ENCODE data around the gene AIFM1.

DNA sequence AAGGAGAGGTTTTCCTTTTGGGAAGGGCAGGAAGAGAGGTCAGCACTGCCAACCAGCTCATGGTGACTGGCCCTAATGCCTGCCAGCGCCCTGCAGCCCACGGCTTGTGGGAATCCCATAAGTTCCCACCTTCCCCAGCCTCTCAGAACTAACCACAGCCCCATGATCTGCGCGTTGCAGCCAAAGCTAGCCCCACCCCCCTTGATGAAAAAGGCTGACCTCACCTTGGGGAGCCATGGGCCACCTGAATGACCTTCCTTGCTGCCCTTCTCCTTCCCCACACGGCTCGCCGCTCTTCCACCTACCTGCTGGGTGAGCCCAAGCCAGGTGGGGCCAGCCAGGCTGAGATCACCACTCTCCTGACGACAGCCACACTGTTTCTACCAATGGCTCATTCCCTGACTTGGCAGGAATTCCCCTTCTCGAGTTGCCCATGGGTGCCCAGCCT is 51.5 kb downstream of the AIFM1 start:
- no peak for TF ChIP-seq POLR2A (IDR thresholded peaks at IDR 0.05)
- TF ChIP-seq, protein P1, sequence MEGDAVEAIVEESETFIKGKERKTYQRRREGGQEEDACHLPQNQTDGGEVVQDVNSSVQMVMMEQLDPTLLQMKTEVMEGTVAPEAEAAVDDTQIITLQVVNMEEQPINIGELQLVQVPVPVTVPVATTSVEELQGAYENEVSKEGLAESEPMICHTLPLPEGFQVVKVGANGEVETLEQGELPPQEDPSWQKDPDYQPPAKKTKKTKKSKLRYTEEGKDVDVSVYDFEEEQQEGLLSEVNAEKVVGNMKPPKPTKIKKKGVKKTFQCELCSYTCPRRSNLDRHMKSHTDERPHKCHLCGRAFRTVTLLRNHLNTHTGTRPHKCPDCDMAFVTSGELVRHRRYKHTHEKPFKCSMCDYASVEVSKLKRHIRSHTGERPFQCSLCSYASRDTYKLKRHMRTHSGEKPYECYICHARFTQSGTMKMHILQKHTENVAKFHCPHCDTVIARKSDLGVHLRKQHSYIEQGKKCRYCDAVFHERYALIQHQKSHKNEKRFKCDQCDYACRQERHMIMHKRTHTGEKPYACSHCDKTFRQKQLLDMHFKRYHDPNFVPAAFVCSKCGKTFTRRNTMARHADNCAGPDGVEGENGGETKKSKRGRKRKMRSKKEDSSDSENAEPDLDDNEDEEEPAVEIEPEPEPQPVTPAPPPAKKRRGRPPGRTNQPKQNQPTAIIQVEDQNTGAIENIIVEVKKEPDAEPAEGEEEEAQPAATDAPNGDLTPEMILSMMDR (IDR thresholded peaks at IDR 0.05), result no peak
- no peak for TF ChIP-seq POLR2AphosphoS5 (IDR thresholded peaks at IDR 0.05; ENCODE audit: insufficient read depth in 1 of 2, low read depth in 1 of 2)

All from vagina (tissue), 2 donors.